ENCODE results near the gene TRIM41. TPM values are rescaled to one million over a fixed set of nuclear protein-coding genes. Genes with fewer than 3 reads are reported as not detected.
A peak's percentile ranks its signal among the peaks of the same experiment; 100 is the strongest.

The TRIM41 gene
- total and polyA plus RNA-seq, 9 of the 15 experiments (the other 6 are each of a cell fraction or from before 2014, with no cell fraction given) = 1.8 to 47.6 (median 20.9) TPM

DNA sequence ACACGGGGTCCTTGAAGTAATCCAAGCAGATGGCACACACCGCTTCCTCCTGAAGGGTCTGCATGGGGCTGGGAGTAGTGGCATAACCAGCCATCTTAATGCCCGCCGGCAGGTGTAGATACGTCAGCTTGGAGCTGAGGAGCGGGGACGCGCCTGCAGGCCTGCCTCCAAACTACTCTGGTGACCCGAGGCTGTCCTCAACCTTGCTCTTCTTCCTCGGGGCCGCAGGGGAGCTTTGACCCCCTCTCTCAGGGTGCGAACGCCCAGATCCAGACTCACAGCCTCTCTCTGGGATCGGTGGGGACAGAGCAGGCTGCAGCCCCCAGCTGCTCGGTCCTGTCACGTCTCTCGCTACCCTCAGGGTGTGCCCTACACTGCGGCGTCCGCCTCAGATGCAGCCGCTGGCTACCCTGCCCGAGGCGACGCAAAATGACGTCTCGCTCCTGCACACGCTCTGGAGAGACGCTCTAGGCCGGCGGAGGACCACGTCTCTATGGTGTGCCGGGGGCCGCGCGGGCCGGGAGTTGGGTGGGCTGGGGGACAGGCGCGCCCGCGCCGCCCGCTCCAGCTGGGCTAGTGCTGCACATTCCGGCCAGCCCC lies 37.7 kb downstream of the TRIM41 start, which contains the start of gene TRIM52 (continued):
- TF ChIP-seq TCF7L2 (IDR thresholded peaks at IDR 0.05; ENCODE audit: low read depth, low read length) (no peak), CBX1 (IDR thresholded peaks at IDR 0.05; ENCODE audit: low read depth) (peak; percentile 47; the same call in 1 of the 2 replicates), ASH1L (IDR thresholded peaks at IDR 0.05; ENCODE audit: borderline replicate concordance, low read depth, partially characterized antibody) (no peak), CHD4 (IDR thresholded peaks at IDR 0.05; ENCODE audit: insufficient read depth, insufficient replicate concordance, low read depth, low read length, poor library complexity, severe bottlenecking) (no peak), HDAC2 (IDR thresholded peaks at IDR 0.05) (peak; percentile 73; the same call in 1 of the 2 replicates), STAT5A (IDR thresholded peaks at IDR 0.05; ENCODE audit: borderline replicate concordance, low read length) (no peak), ZNF212 (CRISPR knock-in tag; IDR thresholded peaks at IDR 0.05) (no peak), ARID1B (IDR thresholded peaks at IDR 0.05) (no peak), SRSF9 (IDR thresholded peaks at IDR 0.05; ENCODE audit: borderline replicate concordance, low read depth, low read length) (no peak), ZBED1 (IDR thresholded peaks at IDR 0.05) (0 out of 2 replicates have a peak, but pooled peaks have one; percentile 67), ZNF165 (CRISPR knock-in tag; IDR thresholded peaks at IDR 0.05; ENCODE audit: borderline replicate concordance) (no peak), ZNF3 (CRISPR knock-in tag; IDR thresholded peaks at IDR 0.05) (no peak), EP400 (IDR thresholded peaks at IDR 0.05) (peak; percentile 87), ZNF121 (CRISPR knock-in tag; conservative IDR thresholded peaks at IDR 0.05) (no peak), FOXA3 (CRISPR knock-in tag; conservative IDR thresholded peaks at IDR 0.05 in 1 of 2, IDR thresholded peaks at IDR 0.05 in 1 of 2) (no peak), SMAD2 (IDR thresholded peaks at IDR 0.05; ENCODE audit: low read depth, low read length) (no peak), CEBPG (CRISPR knock-in tag; IDR thresholded peaks at IDR 0.05) (no peak), CEBPG (tag; conservative IDR thresholded peaks at IDR 0.05 in 1 of 2, IDR thresholded peaks at IDR 0.05 in 1 of 2) (no peak), NCOR1 (IDR thresholded peaks at IDR 0.05) (no peak), NFXL1 (CRISPR knock-in tag; IDR thresholded peaks at IDR 0.05) (no peak), CBFA2T3 (IDR thresholded peaks at IDR 0.05) (no peak), POLR3G (IDR thresholded peaks at IDR 0.05; ENCODE audit: extremely low read depth, insufficient read length, insufficient replicate concordance) (no peak), ZNF431 (CRISPR knock-in tag; IDR thresholded peaks at IDR 0.05) (no peak), NCOA4 (IDR thresholded peaks at IDR 0.05; ENCODE audit: partially characterized antibody) (no peak)
- TF ChIP-seq, protein P1, sequence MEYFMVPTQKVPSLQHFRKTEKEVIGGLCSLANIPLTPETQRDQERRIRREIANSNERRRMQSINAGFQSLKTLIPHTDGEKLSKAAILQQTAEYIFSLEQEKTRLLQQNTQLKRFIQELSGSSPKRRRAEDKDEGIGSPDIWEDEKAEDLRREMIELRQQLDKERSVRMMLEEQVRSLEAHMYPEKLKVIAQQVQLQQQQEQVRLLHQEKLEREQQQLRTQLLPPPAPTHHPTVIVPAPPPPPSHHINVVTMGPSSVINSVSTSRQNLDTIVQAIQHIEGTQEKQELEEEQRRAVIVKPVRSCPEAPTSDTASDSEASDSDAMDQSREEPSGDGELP (CRISPR knock-in tag; IDR thresholded peaks at IDR 0.05; ENCODE audit: borderline replicate concordance) = peak; percentile 96
- TF ChIP-seq, protein P2, sequence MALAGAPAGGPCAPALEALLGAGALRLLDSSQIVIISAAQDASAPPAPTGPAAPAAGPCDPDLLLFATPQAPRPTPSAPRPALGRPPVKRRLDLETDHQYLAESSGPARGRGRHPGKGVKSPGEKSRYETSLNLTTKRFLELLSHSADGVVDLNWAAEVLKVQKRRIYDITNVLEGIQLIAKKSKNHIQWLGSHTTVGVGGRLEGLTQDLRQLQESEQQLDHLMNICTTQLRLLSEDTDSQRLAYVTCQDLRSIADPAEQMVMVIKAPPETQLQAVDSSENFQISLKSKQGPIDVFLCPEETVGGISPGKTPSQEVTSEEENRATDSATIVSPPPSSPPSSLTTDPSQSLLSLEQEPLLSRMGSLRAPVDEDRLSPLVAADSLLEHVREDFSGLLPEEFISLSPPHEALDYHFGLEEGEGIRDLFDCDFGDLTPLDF (CRISPR knock-in tag; IDR thresholded peaks at IDR 0.05) = no peak
- TF ChIP-seq, protein P3, sequence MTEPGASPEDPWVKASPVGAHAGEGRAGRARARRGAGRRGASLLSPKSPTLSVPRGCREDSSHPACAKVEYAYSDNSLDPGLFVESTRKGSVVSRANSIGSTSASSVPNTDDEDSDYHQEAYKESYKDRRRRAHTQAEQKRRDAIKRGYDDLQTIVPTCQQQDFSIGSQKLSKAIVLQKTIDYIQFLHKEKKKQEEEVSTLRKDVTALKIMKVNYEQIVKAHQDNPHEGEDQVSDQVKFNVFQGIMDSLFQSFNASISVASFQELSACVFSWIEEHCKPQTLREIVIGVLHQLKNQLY (CRISPR knock-in tag; conservative IDR thresholded peaks at IDR 0.05) = no peak
- TF ChIP-seq, protein P4, sequence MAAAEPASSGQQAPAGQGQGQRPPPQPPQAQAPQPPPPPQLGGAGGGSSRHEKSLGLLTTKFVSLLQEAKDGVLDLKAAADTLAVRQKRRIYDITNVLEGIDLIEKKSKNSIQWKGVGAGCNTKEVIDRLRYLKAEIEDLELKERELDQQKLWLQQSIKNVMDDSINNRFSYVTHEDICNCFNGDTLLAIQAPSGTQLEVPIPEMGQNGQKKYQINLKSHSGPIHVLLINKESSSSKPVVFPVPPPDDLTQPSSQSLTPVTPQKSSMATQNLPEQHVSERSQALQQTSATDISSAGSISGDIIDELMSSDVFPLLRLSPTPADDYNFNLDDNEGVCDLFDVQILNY (CRISPR knock-in tag; IDR thresholded peaks at IDR 0.05) = 0 out of 2 replicates have a peak, but pooled peaks have one; percentile 46

Data from K562 (cell line).